HG02885 (cell line): ENCODE results near the gene SETBP1.
"Not testable (repeated sequence)": the region's sequence is repeated elsewhere in the genome, so short reads cannot be mapped to it uniquely, and the experiment has no call there.

Experiments used
- ATAC-seq: cut with Tn5 transposase; IDR thresholded peaks from one replicate; pipeline ENCODE4 v1.9.1; 2021; ENCODE audit warnings: mild to moderate bottlenecking; ENCODE audit not compliant: unreplicated experiment, poor library complexity

Gene SETBP1

GRCh38 chr18:44783371-44783770, 102.7 kb downstream of the SETBP1 start:
- ATAC-seq = no peak

DNA sequence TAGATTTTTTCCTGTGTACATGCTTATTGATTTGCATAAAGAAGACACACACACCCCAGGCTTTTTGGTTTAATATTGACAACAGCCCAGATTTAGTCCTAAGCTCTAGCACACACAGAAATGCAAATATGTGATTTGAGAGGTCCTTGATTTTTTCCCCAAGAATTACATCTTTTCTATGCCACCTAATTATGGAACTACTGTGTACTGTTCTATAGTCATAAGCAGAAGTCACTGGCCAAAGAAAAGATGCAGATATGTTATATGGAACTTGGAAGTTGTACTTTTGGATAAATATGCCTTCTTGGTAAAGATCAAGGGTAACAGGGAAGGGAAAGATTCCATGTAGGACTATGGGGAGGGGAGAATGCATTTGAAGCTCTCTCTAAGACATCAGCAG, 105.6 kb downstream of the SETBP1 start:
- ATAC-seq = peak; percentile 44

GRCh38 chr18:44786688-44787087, 106.0 kb downstream of the SETBP1 start:
- ATAC-seq = peak; percentile 87

DNA sequence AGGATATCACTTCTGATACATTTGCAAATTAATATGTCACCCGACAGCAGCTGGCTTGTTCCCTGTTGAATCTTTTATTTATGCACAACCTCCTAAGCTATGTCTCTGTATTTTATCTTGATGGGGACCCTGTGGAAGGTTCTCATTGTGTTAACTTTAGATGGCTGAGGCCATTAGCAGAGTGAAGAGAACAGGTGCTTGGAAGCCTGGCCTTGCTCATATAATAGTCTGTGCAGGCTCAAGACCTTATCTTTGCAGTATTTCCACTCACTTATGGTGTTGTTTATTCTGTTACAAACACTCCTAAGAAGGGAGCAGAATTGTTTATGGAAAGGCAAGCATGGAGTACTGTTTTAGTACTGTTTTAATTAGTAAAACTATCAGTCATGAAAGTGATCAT, 107.6 kb downstream of the SETBP1 start:
- no peak for ATAC-seq

DNA sequence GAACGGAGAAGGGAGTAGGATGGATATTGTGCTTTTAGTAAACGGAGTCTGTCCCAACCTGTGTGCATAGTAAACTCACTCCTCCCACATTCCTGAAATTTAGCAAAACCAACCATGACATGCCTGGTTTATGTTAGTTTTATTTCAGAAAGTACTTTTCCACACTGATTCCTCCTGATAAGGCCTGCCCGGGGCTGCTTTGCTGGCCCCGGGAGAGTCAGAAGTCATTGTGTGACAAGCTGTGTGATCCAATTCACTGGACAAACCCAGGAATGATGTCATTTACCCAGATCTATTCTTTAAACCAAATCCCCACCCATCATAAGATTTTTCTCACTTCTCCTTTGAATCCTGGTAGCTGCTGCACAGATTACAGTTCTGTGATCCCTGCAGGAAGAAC, 109.0 kb downstream of the SETBP1 start:
- ATAC-seq = no peak

DNA sequence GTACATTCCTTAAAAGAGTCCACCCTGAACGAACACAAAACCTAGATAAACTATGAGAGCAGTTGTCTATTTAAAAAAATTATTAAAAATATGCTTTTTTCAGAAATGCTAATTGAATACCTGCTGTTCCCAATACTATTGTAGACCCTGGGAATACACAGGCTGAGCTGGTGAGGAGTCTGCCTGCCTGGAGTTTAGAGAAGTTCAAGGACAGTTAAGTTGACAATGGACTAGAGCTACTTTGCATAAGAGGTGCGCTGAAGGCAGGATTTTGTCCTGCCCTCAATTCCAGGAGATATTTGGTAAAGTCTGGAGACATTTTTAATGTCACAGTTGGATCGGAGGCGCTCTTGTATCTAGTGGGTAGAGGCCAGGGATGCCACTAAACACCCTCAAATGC, 110.2 kb downstream of the SETBP1 start:
- ATAC-seq = no peak

- ATAC-seq = no peak
These were observed 110.8 kb downstream of the SETBP1 start for GRCh38 chr18:44791520-44791919.

GRCh38 chr18:44792456-44793061, 111.9 kb downstream of the SETBP1 start:
- ATAC-seq = no peak

- no peak for ATAC-seq
These were observed 112.5 kb downstream of the SETBP1 start for GRCh38 chr18:44793194-44793593.

- ATAC-seq = no peak
These were observed 113.0 kb downstream of the SETBP1 start for GRCh38 chr18:44793685-44794084.

DNA sequence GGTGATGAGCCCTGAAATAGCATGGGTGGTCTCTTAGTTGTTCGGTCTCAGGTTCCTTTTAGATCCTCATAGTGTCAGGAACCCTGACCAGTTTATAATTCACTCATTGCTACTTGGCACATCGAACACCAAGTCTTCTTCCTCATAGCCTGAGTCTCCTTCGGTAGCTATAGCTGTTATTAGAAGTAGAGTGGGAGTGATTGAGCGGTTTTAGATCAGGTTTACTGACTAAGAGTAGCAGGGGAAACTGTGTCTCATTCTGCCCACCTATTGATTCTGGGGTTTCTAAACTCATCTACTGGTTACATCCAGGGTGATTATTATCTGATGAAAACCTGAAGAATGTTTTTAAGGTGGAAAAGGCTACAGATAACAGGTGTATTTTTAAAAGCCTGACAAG, 114.6 kb downstream of the SETBP1 start:
- ATAC-seq = no peak

GRCh38 chr18:44796429-44797428, 116.0 kb downstream of the SETBP1 start:
- no peak for ATAC-seq

DNA sequence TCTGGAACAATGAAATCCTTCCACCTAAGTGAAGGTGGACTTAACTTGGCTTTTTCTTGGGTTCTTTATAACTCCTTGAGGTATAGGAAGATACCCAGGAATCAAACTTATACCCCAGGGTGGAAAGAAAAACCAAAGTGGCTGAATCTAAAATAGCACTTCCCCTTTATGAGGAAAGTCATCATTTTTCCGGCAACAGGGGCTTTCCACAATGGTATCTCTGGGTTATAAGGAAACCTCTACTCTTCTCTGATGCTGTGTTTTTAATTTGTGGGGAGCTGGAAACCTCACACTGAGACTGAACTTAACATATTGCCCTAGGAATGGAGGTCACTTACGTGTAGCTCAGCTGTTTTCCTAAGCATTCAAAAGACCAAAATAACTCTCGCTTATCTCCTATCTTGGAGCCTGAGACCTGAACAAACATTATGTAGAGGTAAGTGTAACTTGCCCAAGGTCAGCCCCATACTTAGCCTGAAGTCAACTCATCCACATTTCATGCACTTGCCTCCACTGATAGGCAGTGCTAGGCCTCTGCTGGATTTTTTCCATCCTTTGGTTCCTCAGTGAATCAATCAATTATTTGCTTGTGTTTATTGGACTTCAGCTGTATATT, 117.9 kb downstream of the SETBP1 start:
- ATAC-seq = no peak

DNA sequence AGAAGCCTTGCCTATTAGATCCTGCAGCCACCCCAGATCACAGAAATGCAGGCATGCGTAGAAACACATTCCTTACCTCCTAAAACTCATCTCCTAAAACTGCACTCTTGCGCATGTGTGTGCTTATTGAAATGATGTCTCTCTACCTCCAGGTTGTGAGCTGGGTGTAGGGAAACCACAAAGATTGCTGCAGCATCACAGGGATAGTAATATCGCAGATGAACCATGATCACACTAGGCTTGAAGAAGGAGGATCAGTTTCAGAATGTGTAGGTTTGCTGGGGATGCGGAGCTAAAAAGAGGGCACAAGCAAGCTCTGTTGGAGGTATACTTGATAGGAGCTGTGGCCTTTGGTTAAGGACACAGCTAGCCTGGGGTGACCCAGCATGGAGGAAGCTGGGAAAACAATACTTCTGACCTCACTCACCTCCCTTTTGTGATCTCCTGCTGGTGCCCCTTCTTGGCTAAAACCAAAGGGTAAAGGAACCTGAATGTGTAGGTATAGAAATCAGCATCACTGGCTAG, 118.8 kb downstream of the SETBP1 start:
- ATAC-seq = peak; percentile 52

- peak; percentile 29 for ATAC-seq
These were observed 119.3 kb downstream of the SETBP1 start for GRCh38 chr18:44799907-44800421.

DNA sequence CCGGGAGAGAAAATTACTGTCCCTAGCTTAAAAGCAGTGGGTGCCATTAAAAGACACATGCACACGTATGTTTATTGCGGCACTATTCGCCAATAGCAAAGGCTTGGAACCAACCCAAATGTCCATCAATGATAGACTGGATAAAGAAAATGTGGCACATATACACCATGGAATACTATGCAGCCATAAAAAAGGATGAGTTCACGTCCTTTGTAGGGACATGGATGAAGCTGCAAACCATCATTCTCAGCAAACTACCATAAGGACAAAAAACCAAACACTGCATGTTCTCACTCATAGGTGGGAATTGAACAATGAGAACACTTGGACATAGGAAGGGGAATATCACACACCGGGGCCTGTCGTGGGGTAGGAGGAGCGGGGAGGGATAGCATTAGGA, 120.1 kb downstream of the SETBP1 start:
- not testable (repeated sequence) for ATAC-seq

GRCh38 chr18:44801781-44802180, 121.1 kb downstream of the SETBP1 start:
- no peak for ATAC-seq

DNA sequence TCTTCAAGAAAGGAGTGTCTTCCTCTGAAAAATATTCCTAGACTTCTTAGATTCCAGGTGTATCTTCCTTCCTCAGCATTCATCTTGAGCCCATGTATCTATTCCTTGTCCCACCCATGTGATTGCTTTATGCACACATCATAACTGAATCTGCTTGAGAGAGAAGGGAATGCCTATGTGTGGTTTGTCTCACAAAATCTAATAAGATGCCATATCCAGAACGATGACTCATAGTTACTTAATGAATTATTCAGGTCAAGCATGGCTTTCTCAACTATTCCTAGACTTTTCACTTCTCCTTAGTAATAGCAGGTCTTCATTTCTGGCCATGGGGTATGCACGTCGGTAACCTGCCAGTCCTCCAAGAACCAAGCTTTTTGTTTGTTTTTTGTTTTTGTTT, 121.8 kb downstream of the SETBP1 start:
- no peak for ATAC-seq

- peak; percentile 54 for ATAC-seq
These were observed 122.4 kb downstream of the SETBP1 start for GRCh38 chr18:44803019-44803650.

DNA sequence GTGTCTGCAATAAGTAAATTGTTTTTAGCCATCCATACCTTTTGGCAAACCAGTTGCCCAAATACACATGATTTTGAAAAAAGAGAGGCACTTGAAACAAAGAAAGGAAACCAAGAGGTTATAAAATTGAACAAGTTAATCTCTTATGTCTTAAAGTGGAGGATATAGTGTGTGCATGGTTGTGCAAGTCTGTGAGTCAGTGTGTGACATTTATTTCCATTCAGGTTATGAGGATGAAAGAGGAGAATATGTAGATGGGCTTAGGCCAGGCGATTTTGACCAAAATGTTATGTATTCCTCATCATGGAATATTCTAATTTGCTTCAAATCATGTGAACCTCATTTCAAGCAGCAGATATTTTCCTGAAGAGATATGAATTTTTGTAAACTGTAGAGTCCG, 123.3 kb downstream of the SETBP1 start:
- ATAC-seq = no peak
